Activated CD4-positive, alpha-beta T cell treated with anti-CD3 and anti-CD28 coated beads for 48 hours (primary cell): ENCODE measurements around the gene CRIP1.

Experiments used
- DNase-seq: peaks from one replicate; pipeline ENCODE4 v3.0.0-alpha.2; 2020

The CRIP1 gene

GRCh38 chr14:105471297-105471821 lies 15.3 kb upstream of the CRIP1 start:
- DNase-seq: no peak

GRCh38 chr14:105471823-105472485 lies 14.7 kb upstream of the CRIP1 start:
- DNase-seq: no peak

DNA sequence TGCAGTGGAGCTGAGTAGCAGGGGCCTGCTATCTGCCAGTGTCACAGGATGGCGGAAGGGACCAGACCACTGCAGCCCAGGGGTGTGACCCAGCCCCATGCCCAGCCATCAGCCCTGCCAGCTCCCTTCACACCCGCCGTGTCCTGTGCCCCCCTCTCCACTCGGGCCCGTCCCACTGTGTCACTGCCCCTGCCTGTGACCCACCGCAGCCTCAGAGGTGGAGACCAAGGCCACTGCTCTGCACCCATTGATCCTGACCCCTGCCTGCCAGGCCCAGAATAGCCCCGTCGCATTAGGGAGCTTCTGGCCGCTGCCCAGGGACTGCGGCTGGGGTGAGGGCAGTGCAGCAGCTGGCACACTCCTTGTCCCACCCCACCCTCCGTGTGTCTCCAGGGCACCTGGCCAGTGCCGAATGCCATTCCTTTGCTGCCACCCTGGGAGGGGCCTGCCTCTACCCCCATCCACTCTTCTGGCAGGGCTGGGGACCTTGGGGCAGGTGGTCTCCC lies 14.1 kb upstream of the CRIP1 start:
- DNase-seq: no peak

GRCh38 chr14:105473033-105473676 lies 13.5 kb upstream of the CRIP1 start:
- DNase-seq: no peak

GRCh38 chr14:105473677-105474482 lies 12.8 kb upstream of the CRIP1 start:
- DNase-seq: peak; percentile 69

GRCh38 chr14:105474483-105475268 lies 12.0 kb upstream of the CRIP1 start, which contains the start of gene CRIP2:
Gene CRIP2 (plus strand): TSS chr14:105474821. CDS start chr14:105474863, 42 bp downstream.
- no peak for DNase-seq

DNA sequence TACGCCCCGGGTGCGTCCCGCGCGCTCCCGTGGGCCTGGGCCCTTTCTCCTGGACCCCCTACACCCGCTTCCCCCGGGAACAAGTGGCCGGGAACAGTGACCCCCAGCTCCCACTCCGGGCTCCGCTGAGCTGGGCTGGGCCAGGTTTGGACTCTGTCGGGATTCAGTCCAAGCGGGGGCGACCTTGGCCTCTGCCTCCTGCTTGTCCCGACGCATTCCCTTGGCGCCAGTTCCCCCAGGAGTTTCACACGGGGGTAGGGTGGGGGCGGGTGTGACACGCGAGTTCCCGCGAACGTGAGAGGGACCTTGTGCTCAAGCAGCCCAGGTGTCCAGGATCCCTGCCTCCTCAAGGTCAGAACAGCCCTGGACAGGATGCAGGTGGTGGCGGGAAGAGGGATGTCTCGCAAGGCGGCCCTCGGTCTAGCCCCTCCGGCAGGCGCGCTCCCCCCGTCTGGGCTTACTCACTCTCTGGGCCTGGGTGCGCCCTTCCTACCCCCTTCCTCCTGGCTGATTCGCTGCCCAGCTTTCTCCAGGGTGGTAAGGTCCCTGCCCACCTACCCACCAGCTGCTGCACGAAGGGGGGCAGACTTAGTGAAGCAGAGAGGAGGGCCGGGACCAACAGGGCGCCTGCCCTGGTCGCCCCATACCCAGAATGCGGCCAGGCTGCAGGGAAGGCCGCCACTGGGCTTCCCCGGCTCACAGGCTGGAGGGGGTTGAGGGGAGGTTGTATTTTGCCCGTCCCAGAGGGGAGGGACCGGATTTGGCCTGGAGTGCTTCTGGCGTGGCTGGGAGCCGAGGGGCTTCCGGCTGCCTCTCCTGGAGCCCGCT lies 11.2 kb upstream of the CRIP1 start:
- no peak for DNase-seq

- DNase-seq: no peak
Observed at GRCh38 chr14:105476097-105476830, 10.4 kb upstream of the CRIP1 start.

DNA sequence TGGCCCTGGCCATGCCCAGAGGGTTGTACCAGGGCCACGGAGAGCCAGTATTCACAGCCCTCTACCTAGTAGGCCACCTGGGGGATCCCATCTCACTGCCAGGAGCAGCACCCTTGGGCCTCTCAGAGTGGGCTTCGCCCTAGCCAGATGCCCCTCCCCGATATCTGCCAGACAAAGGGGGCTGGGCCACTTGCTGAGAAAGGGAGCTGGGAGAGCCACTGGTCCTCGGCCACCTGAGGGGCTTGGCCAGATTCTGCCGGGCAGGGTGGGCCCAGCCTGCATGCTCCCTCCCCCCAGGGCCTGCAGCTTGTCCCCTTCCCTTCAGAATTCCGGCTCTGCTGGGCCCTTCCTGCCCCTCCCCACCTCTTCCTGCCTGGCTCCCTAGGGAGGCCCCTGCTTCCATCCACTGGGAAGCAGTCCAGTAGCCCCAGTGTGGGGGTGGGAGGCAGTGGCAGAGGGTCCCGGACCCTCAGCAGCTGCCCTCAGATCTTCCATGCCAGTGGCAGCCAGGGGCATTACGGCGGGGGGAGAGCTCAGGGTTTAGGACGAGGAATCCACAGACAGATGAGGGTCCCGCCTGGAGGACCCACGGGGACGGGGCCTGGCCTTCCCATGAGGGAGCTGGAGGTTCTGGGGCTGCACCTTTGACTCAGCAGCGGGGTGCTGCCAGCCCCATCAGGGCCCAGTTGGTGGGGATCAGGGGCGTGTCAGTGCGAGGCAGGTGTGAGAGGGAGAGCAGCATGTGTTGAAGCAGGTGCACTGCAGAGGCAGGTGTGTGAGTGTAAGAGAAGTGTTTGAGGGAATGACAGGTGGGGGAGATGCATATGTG lies 9.6 kb upstream of the CRIP1 start:
- DNase-seq: no peak

GRCh38 chr14:105477660-105478397 lies 8.9 kb upstream of the CRIP1 start:
- no peak for DNase-seq

DNA sequence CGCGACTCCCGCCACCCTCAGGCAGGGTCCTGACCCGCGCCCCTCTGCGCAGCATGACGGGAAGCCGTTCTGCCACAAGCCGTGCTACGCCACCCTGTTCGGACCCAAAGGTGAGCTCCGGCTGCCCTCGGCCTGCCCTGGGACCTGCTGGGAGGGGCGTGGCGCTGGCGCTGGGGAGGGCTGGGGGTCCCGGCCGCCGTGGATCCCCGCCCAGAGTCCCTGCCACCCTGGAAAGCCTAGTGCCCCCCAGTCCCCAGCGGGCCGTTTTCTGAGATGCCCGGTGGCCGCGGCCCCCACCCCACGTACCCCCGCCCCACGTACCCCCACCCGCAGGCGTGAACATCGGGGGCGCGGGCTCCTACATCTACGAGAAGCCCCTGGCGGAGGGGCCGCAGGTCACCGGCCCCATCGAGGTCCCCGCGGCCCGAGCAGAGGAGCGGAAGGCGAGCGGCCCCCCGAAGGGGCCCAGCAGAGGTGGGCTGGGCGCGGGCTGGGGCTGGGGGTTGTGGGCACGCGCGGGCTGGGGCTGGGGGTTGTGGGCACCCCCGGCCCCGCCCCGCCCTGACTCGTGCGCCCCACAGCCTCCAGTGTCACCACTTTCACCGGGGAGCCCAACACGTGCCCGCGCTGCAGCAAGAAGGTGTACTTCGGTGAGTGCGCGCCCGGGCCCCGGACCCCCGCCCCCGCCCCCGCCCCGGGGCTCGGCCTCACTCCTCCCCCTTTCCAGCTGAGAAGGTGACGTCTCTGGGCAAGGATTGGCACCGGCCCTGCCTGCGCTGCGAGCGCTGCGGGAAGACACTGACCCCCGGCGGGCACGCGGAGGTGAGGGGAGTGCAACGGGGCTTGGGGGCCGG lies 8.1 kb upstream of the CRIP1 start:
- DNase-seq: no peak

GRCh38 chr14:105479431-105480158 lies 7.1 kb upstream of the CRIP1 start:
- DNase-seq: no peak

GRCh38 chr14:105480199-105480746 lies 6.4 kb upstream of the CRIP1 start:
- DNase-seq: no peak

DNA sequence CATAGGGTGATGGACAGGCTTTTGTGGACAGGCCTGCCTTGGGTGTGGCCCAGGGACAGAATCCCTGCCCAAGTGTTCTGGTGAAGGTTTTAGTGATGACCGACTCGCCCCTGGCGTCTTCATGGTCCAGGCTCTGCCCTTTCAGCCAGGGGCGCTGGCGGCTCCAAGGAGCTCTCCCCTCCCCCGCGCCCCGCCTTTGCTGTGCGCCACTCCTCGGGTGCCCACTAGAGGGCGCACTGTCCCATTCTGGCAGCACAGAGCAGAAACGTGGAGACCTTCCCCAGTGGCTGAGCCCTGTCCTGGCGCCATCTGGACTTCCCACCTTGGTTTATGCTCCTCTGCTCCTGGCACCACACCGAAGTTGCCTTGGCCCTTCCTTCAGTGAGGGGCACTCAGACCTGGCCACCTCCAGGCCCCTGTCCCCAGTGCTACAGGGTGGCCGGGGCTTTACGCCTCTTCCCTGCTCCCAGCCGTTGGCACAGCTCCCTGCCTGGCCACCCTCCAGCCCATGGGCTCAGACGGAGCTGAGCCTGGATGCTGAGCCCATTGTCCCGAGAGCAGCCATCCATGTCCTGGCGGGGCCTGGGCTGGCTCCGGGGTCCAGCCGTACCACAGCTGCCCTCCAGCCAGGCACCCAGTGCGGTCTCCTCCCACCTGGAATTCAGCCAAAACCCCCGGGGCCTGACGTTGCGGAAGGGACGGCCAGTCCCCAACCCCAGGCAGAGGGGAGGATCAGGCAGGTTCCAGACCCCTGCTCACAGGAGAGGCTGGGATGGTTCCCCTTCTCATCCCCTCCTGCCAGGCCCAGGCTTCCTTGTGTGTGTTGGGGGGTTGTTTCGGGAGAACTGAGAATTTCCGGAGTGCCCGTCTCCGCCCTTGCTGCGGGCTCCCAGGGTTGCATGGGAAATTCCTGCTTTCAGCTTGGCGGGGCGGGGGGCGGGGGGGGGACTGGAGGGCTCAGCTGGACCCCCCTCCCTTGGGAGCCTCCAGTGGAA lies 5.6 kb upstream of the CRIP1 start:
- peak; percentile 93 for DNase-seq

GRCh38 chr14:105481886-105482457 lies 4.7 kb upstream of the CRIP1 start:
- peak; percentile 94 for DNase-seq
